Effector memory CD4-positive, alpha-beta T cell (primary cell): ENCODE results near the gene TM9SF3.
"Not testable (repeated sequence)": the region's sequence is repeated elsewhere in the genome, so short reads cannot be mapped to it uniquely, and the experiment has no call there.

ENCODE experiments used
- DNase-seq, 3 donors: peaks; one replicate each; pipeline ENCODE4 v3.0.0-alpha.2; 2020
- H3K27ac ChIP-seq: 2 replicates; pipeline ENCODE4 v1.7.0; 2013; ENCODE audit warnings: mild to moderate bottlenecking, low read length, moderate library complexity; ENCODE audit not compliant: insufficient read depth, poor library complexity, severe bottlenecking
- H3K27me3 ChIP-seq: replicated peaks from 2 replicates; pipeline ENCODE4 v1.7.0; 2013; ENCODE audit warnings: mild to moderate bottlenecking, low read length; ENCODE audit not compliant: insufficient read depth, control insufficient read depth, poor library complexity, severe bottlenecking
- H3K36me3 ChIP-seq: 2 replicates; pipeline ENCODE4 v1.7.0; 2013; ENCODE audit warnings: mild to moderate bottlenecking, low read length, moderate library complexity; ENCODE audit not compliant: control insufficient read depth, insufficient read depth
- H3K4me1 ChIP-seq: 2 replicates; pipeline ENCODE4 v1.7.0; 2013; ENCODE audit warnings: low read length, mild to moderate bottlenecking; ENCODE audit not compliant: control insufficient read depth, insufficient read depth, poor library complexity, severe bottlenecking
- H3K4me3 ChIP-seq: 2 replicates; pipeline ENCODE4 v1.7.0; 2013; ENCODE audit warnings: low read length, low read depth, mild to moderate bottlenecking; ENCODE audit not compliant: insufficient read depth, poor library complexity, severe bottlenecking
- H3K9me3 ChIP-seq: 2 replicates; pipeline ENCODE4 v1.7.0; 2013; ENCODE audit warnings: mild to moderate bottlenecking, low read length, moderate library complexity; ENCODE audit not compliant: control insufficient read depth

The TM9SF3 gene

DNA sequence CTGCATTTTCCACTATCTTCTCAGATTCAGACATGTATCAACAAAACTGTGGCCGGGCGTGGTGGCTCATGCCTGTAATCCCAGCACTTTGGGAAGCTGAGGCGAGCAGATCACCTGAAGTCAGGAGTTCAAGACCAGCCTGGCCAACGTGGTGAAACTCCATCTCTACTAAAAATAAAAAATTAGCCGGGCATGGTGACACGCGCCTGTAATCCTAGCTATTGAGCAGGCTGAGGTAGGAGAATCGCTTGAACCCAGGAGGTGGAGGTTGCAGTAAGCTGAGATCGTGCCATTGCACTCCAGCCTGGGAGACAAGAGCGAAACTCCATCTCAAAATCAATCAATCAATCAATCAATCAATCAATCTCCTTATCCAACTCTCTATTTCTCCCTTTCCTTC, 41.3 kb downstream of the TM9SF3 start:
- not testable (repeated sequence) for H3K4me1 ChIP-seq, H3K27ac ChIP-seq, H3K4me3 ChIP-seq, DNase-seq, H3K9me3 ChIP-seq, H3K27me3 ChIP-seq
- peaks cover 45% of the 10 kb centered on the region for H3K36me3 ChIP-seq

DNA sequence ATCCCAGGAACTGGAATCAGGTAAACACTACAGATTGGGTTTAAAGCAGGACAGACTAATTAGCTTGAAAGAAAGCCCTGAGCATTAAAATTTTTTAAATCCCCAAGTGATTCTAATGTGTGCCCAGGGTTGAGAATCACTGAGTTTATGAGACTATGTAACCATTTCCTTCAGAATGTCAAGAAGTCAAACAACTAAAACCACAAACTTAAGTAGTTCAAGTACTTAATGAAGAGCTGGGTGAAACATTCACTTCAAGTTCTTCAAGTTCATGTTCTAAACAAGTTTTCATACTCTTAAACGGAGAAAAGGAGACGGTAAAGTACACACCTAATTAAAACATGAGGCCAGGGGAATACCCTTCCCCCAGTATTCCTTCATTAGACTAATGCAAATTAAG, 44.9 kb downstream of the TM9SF3 start:
- H3K9me3 ChIP-seq, result no peaks in the 10 kb centered on the region
- no peak overlapping the region for H3K4me3 ChIP-seq
- no peak for DNase-seq
- no peaks in the 10 kb centered on the region for H3K27me3 ChIP-seq
- H3K4me1 ChIP-seq, result no peaks in the 10 kb centered on the region
- no peak overlapping the region for H3K27ac ChIP-seq
- H3K36me3 ChIP-seq, result peaks cover 28% of the 10 kb centered on the region

DNA sequence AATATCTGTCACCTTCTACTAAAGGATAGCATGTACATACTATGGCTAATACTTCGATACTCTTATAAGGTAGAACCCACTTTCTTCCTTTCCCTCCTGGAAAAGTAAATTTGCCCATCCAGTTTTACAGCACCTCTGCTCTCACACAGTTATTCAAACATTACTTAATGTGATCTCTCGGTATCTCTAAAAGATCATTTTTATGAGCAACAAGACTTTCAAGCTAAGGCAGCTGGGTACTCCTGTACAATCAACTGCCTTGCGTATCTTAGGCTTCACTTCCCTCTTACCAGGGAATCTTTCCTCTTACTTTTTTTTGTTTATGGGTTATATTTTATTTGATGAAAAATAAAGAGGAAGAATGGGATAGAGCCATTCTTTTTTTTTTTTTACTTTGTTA, 46.6 kb downstream of the TM9SF3 start:
- no peak overlapping the region for H3K4me3 ChIP-seq
- no peak for DNase-seq
- no peaks in the 10 kb centered on the region for H3K4me1 ChIP-seq
- peaks cover 21% of the 10 kb centered on the region for H3K36me3 ChIP-seq
- no peaks in the 10 kb centered on the region for H3K9me3 ChIP-seq
- no peak overlapping the region for H3K27ac ChIP-seq
- H3K27me3 ChIP-seq, result no peaks in the 10 kb centered on the region

DNA sequence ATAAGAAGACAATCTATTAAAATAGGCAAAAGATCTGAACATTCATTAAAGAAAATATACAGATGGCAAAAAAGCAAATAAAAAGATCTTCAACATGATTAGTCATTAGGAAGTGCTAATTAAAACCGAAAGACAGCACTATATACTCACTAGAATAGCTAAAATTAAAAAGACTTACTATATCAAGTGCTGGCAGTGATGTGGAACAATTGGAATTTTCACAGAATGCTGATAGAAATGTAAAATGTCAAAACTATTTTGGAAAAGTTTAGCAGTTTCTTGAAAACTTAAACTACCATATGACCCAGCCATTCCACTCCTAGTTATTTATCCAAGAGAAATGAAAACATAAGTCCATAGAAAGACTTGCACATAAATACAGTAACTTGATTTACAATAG, 48.1 kb downstream of the TM9SF3 start:
- H3K27ac ChIP-seq, result no peak overlapping the region
- no peak overlapping the region for H3K4me3 ChIP-seq
- DNase-seq, result no peak
- no peaks in the 10 kb centered on the region for H3K9me3 ChIP-seq
- peaks cover 17% of the 10 kb centered on the region for H3K36me3 ChIP-seq
- no peaks in the 10 kb centered on the region for H3K27me3 ChIP-seq
- no peaks in the 10 kb centered on the region for H3K4me1 ChIP-seq

DNA sequence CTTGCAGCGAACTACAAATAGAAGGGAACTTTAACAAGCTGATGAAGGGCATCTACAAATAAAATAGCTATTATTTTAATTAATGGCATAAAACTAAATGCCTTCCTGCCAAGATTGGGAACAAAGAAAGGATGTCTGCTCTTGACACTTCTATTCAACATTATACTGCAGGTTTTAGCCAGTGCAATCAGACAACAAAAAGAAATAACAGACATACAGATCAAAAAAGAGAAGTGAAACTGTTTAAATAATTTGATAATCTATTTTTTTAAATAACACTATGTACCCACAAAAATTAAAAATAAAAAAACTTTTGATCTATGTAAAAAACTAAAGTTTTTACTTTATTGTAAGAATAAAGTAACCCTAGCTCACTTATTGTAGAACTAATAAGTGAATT, 50.7 kb downstream of the TM9SF3 start:
- Histone ChIP-seq H3K4me3 (no peak overlapping the region), H3K9me3 (no peaks in the 10 kb centered on the region), H3K36me3 (peaks cover 14% of the 10 kb centered on the region), H3K27ac (no peak overlapping the region), H3K4me1 (no peaks in the 10 kb centered on the region), H3K27me3 (no peaks in the 10 kb centered on the region)
- no peak for DNase-seq

DNA sequence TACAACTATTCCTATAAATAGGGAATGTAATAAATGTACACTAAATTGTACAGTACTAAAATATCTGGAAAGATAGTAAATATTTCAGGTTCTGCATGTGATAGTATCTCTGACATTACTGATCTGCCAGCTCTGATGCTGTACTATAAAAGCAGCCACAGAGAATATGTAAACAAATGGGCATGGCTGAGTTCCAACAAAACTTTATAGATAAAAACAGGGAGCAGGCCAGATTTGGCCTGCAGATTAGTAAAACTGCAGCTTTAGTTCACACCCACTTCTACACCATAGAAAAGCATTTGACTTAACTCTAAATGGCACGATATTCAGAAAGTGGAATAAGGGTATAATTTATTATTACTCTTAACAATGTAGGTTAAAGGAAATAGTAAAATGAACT, 54.3 kb downstream of the TM9SF3 start:
- no peak overlapping the region for H3K4me3 ChIP-seq
- no peaks in the 10 kb centered on the region for H3K27me3 ChIP-seq
- H3K27ac ChIP-seq, result no peak overlapping the region
- H3K9me3 ChIP-seq, result no peaks in the 10 kb centered on the region
- H3K36me3 ChIP-seq, result peaks cover 42% of the 10 kb centered on the region
- H3K4me1 ChIP-seq, result no peaks in the 10 kb centered on the region
- DNase-seq, result no peak

DNA sequence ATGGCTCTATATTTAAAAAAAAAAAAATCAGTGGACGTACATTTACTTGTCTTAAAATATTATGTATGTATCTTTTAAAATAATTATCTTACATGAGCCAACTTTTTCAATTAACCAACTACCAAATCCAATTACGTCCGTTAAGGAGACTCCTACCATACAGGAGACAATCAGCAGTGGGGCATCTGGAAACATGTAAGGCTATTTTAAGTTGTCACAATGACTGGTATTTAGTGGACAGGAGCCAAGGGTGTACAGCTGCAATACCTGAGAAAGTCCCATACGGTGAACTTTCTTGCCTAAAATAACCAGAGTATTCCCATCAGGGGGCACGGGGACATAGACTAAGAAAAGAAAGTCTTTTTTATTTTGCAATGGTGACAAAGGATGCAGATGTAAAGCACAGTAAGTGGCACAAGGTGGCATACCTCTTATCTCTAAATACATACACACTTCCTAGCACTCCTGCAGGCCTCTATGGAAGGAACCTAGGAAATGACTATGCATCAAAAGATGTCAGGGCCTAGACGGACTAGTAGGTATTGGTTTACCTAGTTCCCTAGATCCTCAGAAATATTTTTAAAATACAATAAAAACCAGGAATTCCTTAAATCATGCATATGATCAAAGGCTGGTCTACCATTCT, 57.1 kb downstream of the TM9SF3 start:
- H3K4me3 ChIP-seq, result no peak overlapping the region
- H3K9me3 ChIP-seq, result no peaks in the 10 kb centered on the region
- H3K4me1 ChIP-seq, result no peaks in the 10 kb centered on the region
- H3K27ac ChIP-seq, result no peak overlapping the region
- H3K36me3 ChIP-seq, result peaks cover 62% of the 10 kb centered on the region
- DNase-seq, result no peak
- H3K27me3 ChIP-seq, result no peaks in the 10 kb centered on the region

DNA sequence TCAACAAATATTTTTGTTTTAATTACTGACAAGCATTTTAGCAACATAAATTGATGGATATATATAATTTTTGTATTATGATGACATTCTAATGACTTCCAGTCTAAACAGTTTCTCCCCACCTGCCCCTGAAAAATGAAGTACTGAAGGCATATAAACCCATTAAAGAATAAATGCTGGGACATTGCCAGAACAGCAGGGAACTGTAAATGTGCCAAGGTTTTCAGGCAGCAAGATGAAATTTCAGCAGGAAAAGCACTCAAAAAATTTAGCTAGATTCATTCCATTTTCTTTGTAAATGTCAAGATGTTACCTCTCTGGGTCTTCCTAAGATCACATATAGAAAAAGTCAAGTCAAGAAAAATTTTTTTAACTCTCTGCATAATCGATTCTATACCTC, 62.1 kb downstream of the TM9SF3 start:
- Histone ChIP-seq H3K27ac (no peak overlapping the region), H3K36me3 (peaks cover 57% of the 10 kb centered on the region), H3K4me3 (no peak overlapping the region), H3K27me3 (no peaks in the 10 kb centered on the region), H3K9me3 (no peaks in the 10 kb centered on the region), H3K4me1 (no peaks in the 10 kb centered on the region)
- no peak for DNase-seq

DNA sequence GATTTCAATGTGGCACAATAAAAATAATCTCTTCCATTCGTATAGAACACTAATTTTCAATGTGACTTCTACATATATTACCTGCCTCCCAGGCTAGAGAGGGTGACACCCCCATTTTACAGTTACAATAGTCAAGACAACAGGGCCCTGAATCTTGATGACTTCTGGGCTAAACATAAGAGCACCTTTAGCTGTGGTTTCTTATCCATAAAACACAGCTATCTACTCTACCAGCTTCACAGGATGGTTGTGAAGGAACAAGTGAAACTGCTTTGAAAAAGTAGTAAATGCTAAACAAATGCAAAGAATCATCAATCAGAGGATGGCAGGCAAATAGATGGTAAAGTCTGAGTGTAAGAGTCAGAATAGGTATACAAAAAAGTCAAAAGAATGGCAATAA, 69.5 kb downstream of the TM9SF3 start:
- H3K9me3 ChIP-seq, result no peaks in the 10 kb centered on the region
- no peak for DNase-seq

DNA sequence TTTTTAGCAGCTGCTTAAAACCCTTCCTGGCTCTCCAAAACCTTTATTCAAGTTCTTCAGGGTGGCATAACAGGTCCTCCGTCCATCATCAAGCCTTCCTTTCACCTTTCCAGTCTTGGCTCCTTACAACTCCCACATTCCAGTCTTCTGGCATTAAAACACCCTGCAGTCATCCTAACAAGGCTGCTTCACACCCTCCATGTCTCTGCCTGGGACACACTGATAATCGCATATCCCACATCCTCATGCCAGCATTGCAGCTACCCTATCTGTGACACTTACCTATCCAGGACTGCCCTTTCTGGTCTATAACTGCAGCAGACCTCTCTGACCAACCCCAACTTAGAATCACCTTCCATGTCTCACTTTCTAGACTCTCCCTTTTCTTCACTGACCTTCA, 70.5 kb downstream of the TM9SF3 start:
- Histone ChIP-seq H3K36me3 (peaks cover 7% of the 10 kb centered on the region), H3K27ac (no peak overlapping the region), H3K27me3 (peaks cover 11% of the 10 kb centered on the region), H3K4me1 (peaks cover 18% of the 10 kb centered on the region), H3K4me3 (no peak overlapping the region), H3K9me3 (no peaks in the 10 kb centered on the region)
- no peak for DNase-seq

More for the DNA sequence above, 69.5 kb downstream of the TM9SF3 start:
- H3K36me3 ChIP-seq, result peaks cover 16% of the 10 kb centered on the region
- no peak overlapping the region for H3K27ac ChIP-seq
- H3K4me1 ChIP-seq, result peaks cover 17% of the 10 kb centered on the region
- no peak overlapping the region for H3K4me3 ChIP-seq
- peaks cover 11% of the 10 kb centered on the region for H3K27me3 ChIP-seq
